H1 (cell line): ENCODE results near the gene DYSF.

Experiments
- CEBPB ChIP-seq: IDR thresholded peaks from 2 replicates; pipeline ENCODE4 v1.6.1; 2012; ENCODE audit warnings: low read depth, low read length
- CTCF ChIP-seq, 3 experiments: IDR thresholded peaks; 1 replicate in 2 of 3; 2 replicates in 1 of 3; pipeline versions ENCODE4 v1.5.1 to v1.6.1; 2011; ENCODE audit warnings: low read length in 3 of 3, mild to moderate bottlenecking in 3 of 3, inconsistent platforms in 2 of 3, low read depth in 1 of 3, moderate library complexity in 1 of 3; ENCODE audit not compliant: insufficient read depth in 1 of 3; ENCODE audit errors: control extremely low read depth in 1 of 3
- GABPA ChIP-seq: IDR thresholded peaks from 2 replicates; pipeline ENCODE4 v1.6.1; 2011; ENCODE audit warnings: mild to moderate bottlenecking, low read length, moderate library complexity, borderline replicate concordance; ENCODE audit not compliant: insufficient read depth
- GTF2F1 ChIP-seq: IDR thresholded peaks from 2 replicates; pipeline ENCODE4 v1.6.1; 2012; ENCODE audit warnings: low read depth, low read length, improper control_type of control experiment, borderline replicate concordance
- HDAC2 ChIP-seq, 2 experiments: fragments of 300-600 bp in 1 of 2; sonication (generic) in 1 of 2; IDR thresholded peaks; 2 replicates each; pipeline ENCODE4 v1.6.1; 2011 to 2012; ENCODE audit warnings: low read depth in 2 of 2, low read length in 2 of 2, mild to moderate bottlenecking in 2 of 2, moderate library complexity in 2 of 2, borderline replicate concordance in 1 of 2, inconsistent platforms in 1 of 2
- KDM1A ChIP-seq: fragments of 200-600, 300-600 bp; sonication (generic); IDR thresholded peaks from 2 replicates; pipeline ENCODE4 v1.7.1; 2016; ENCODE audit warnings: mild to moderate bottlenecking, low read length, borderline replicate concordance
- POLR2A ChIP-seq, 2 experiments: IDR thresholded peaks; 1 replicate in 1 of 2; 2 replicates in 1 of 2; pipeline ENCODE4 v1.6.1; 2011; ENCODE audit warnings: low read depth in 2 of 2, low read length in 2 of 2, mild to moderate bottlenecking in 2 of 2; ENCODE audit errors: control extremely low read depth in 1 of 2
- SIN3A ChIP-seq, 2 experiments: IDR thresholded peaks in 1 of 2; conservative IDR thresholded peaks in 1 of 2; 2 replicates each; pipeline ENCODE4 v1.6.1; 2011 to 2012; ENCODE audit warnings: low read length in 2 of 2, improper control_type of control experiment in 1 of 2, low read depth in 1 of 2, mild to moderate bottlenecking in 1 of 2
- SP2 ChIP-seq: IDR thresholded peaks from 2 replicates; pipeline ENCODE4 v1.6.1; 2012; ENCODE audit warnings: mild to moderate bottlenecking, low read length, inconsistent platforms
- TAF1 ChIP-seq: IDR thresholded peaks from 2 replicates; pipeline ENCODE4 v1.6.1; 2011; ENCODE audit warnings: mild to moderate bottlenecking, low read depth, low read length
- TBP ChIP-seq: IDR thresholded peaks from 2 replicates; pipeline ENCODE4 v1.6.1; 2011; ENCODE audit warnings: low read depth, low read length, improper control_type of control experiment

GRCh38 chr2:71667256-71668182 lies 214.2 kb downstream of the DYSF start:
- TF ChIP-seq CTCF (IDR thresholded peaks at IDR 0.05; ENCODE audit: control extremely low read depth in 1 of 3, insufficient read depth in 1 of 3, low read depth in 1 of 3, low read length in 3 of 3) (no peak), CEBPB (no peak), POLR2A (IDR thresholded peaks at IDR 0.05; ENCODE audit: control extremely low read depth in 1 of 2, low read depth in 2 of 2, low read length in 2 of 2) (no peak), GTF2F1 (no peak), GABPA (no peak), SP2 (no peak), HDAC2 (IDR thresholded peaks at IDR 0.05; ENCODE audit: borderline replicate concordance in 1 of 2, low read depth in 2 of 2, low read length in 2 of 2) (no peak), TAF1 (no peak), KDM1A (no peak), TBP (no peak), SIN3A (conservative IDR thresholded peaks at IDR 0.05 in 1 of 2, IDR thresholded peaks at IDR 0.05 in 1 of 2; ENCODE audit: low read depth in 1 of 2, low read length in 2 of 2) (no peak)
